NCI-H1417 treated with DMSO at 0.1 percent for 48 hours (cell line): ENCODE results near the gene FBL.
"Not testable (repeated sequence)": the region's sequence is repeated elsewhere in the genome, so short reads cannot be mapped to it uniquely, and the experiment has no call there.

Experiments used
- DNase-seq: peaks from one replicate; lab custom pipeline; 2025; lab: John Stamatoyannopoulos, UW

Gene FBL

DNA sequence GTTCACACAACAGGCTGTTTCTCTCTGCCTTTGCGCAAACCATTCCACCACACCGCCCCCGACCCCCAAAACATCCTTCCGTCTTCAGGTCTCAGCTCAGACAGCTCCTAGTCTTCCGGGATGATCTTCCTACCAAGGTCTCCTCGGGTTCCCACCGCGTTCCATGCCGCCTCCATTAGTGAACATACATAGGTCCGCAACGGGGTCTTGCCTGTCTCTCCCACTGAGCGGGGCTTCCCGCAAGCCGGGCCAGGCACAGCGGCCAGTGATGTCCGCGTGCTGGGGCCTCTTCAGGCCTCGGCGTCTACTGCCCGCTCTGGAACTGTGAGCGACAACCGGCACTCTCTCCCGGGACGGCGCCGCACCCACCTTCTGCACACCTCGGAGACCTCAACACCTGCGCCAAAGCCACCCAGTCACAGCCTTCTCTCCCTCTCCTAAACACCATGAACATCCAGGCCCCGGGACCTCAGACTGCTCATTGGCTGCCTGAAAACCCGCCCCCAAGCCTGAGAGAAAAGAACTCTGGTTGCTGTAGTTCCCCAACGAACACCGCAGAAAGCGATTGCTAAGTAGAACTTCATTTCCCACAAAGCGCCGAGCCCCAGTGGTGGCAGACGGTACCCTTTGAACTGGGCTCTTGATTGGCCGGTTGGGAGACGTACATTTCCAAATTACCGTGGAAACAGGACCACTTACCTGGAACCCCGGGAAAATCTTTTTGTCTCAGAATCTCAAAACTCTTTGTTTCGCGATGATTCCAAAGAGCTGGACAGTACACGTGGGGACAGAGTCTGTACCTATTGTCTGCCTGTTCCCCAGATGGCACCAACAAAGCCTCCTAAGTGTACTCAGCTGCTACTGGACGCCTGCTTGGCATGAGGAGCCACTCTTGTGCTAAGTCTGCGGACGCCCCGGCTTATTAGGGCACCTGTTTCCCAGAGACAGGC, 21.8 kb downstream of the FBL start:
- peak; percentile 70 for DNase-seq

DNA sequence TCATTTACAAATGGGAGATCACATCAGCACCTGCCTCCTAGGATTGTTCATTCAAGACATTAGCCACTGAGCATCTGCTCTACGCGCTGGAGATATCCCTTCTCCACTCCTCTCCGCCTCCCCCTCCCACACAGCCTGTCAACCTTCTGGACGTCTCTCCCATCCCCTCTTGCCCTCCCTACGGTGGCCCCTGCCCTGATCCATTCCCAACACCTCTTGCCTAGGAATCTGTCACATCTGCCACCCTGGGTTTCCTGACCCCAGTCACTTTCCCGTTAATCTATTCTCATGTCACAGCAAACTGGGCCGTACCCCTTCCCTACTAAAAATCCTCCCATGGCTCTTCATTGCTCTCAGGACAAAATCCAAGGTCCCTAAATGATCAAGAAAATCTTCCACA, 22.5 kb downstream of the FBL start:
- no peak for DNase-seq

DNA sequence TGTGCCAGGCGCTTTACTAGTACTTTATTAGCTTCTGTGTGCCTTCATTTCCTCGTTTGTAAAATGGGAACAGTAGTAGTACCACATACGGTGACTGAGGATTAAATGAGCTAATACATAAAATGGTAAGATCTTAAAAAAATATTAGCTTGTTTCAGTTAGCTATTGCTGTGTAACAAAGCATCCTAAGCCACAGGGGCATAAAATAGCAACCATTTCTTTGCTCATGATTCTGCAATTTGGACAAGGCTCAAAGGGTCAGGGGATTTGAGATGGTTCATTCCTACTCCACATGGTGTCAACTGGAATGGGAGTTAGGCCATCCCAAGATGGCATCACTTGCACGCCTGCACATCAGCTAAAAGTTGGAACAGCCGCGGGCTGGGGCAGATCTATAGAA, 25.5 kb downstream of the FBL start:
- DNase-seq = no peak

DNA sequence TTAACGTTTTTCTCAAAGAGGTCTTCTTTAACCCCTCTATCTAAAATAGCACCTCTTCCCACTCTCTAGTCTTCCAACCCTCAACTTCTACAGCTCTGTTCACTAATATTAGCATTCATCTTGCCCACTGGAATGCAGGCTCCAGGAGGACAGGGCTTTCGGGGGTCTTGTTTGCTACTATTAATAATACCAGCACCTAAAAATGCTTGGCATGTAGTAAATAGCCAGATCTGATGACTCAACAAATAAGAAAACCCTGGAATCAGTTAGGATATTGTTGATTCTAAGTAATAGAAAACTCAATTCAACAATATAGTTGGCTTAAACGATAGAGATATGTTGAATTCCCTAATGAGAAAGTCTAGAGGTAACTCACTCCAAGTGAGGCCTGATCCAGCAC, 26.4 kb downstream of the FBL start:
- no peak for DNase-seq

DNA sequence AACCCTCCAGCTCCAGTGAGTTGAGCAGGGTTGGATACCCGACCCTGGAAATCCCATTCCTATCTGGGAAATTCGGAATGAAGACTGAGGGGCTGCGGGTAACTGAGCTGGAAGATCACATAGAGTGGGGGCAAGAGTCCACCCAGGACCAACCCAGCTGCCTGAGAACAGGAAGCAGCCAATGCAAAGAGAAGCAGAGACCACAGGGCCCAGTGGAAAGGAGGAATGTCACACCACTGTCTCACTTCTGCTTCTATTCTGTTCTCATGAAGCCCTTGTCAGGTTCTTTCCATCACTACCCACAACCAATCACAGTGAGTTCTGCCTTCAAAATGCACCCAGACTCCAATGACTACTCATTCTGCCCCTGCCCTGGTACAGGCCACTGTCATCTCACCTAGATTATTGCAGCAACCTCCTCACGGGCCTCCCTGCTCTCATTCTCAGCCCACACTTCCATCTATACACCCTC, 27.5 kb downstream of the FBL start:
- no peak for DNase-seq

DNA sequence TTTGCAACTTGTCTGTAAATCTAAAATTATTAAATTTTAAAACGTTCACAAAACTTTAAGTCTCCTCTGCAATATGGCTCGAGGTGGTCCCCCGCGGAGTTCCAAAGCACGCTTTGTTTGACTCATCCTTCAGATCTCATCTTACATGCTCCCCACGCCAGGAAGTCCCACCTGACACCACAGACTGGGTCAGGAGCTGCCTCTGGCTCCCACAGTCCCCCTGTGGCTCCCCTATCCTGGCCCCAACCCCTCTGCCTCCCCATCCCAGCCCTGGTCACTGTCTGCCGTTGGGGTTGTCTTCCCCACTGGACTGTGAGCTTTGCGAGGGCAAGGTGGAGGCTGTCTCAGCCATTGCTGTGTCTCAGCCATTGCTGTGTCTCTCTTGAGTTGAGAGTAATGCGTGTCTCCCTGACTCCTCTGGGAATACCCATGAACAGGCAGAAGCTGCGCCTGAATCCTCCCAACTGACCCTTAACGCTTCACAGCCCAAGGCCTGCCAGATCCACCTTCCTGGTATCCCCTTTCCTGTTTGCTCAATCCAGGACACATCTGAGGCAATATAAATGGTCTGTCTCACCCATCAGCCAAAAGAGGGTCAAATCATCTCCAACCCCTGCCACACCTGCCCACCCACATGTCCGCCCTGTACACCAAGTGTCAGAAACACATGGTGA, 28.2 kb downstream of the FBL start:
- DNase-seq = no peak

DNA sequence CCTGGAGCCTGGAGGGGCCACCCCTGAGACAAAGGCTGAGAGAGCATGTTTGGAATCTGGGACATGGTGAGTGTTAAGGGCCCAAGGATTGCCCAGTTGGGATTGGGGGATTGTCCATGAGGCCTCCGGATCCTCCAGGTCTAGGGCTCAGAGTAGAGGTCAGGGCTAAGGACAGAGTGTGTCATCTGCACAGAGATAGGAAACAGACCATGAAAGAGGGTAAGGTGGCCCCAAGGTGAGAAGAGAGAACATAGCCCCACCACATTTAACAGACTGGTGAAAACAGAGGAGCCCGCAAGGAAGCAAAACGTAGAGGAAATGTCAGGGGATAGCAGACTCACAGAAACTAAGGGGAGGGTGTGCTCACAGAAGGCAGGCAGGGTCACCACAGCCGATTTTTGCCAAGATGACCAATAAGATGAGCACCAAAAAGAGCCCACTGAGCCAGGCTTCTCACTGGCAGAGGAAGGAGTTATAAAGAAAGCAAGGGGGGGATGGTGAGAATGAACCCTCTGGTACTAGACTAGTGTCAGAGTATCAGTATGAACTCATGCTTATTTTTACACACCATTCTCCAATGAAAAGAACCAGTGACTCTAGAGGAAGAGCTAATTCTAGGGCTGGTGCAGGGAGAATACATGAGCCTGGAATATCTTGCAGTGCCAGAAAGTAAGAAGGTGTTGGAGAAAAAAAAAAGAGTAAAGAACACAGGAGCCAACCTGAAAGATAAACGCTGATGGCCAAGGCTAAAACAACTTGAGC, 29.7 kb downstream of the FBL start:
- no peak for DNase-seq

DNA sequence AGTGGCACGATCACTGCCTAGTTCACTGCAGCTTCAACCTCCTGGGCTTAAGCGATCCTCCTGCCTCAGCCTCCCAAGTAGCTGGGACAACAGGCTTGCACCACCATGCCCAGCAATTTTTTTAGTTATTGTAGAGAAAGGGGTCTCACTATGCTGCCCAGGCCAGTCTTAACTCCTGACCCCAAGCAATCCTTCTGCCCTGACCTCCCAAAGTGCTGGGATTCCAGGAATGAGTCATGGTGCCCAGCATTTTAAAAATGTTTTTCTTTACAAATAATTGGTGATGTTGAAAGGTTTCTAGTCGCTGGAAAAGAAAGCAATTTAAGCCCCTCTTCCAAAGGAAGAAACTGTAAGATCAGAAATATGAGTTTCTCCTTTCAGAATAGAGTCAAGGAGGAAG, 31.6 kb downstream of the FBL start:
- no peak for DNase-seq

DNA sequence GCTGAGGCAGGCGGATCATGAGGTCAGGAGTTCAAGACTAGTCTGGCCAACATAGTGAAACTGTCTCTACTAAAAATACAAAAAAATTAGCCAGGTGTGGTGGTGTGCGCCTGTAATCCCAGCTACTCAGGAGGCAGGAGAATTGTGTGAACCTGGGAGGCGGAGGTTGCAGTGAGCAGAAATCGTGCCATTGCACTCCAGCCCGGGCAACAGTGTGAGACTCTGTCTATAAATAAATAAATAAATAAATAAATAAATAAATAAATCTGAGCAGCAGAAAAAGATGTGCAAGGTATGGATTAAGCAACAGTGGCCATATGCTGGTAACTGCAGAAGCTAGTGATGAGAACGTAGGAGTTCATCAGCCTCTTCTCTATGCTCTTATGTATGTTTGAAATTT, 32.1 kb downstream of the FBL start:
- not testable (repeated sequence) for DNase-seq

DNA sequence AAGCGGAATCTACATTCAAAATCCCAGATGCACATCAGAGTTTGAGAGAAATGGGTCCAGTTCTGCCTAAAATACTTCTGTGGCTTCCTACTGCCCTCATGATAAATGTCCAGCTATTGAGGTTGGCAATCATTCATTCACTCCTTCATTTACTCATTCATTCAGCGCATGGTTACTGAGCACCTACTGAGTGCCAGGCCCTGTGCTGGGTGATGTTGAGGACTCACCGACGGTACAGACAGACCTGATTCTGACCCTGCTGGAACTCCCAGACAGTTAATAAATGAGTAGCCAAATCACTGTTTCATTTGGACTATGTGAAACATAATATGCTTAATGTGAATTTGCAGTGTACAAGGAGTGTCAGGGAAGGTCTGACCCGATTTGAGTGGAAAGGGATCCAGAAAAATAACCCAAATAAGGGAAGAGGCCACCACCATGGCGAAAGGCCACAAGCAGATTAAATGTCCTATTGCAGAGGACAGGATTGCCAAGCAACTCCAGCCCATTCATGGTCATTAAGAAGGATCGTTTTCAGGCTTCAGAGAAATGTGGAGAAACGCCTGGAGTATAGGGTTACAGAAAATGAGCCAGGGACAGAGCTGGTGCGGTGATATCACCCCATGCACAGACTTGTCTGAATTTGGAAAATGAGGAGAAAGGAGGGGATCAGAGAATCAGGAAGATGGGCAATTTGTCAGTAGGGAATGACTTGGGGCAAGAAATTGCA, 32.8 kb downstream of the FBL start:
- no peak for DNase-seq

DNA sequence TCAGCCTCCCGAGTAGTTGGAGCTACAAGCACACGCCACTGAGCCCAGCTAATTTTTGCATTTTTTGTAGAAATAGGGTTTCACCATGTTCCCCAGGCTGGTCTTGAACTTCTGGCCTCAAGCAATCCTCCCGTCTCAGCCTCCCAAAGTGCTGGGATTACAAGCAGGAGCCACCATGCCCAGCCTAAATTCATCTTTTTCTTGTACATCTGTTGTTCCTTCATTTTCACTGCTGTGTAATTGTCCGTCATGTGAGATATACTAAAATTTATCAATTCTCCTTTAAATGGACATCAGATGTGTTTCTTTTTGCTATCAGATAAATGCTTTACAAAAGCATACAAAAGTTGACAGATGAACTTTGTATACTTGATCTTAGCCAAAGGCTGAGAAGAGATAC, 35.1 kb downstream of the FBL start:
- no peak for DNase-seq

DNA sequence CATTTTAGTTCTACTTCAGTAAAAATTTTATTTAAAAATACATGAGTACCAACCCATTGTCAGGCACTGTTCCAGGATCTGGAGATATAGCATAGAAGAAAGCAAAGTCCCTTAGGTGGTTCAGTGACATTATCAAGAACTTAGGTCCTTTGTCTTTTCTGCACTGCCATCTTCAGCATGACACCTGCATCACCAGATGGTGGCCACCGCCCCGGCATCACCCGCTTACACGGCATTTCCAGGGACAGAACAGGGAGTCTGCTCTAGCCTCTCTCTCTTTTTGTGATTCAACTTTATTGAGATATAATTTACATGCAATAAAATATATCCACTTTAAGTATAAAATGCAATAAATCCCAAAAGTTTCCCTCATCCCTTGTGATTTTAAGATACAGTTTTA, 35.8 kb downstream of the FBL start:
- no peak for DNase-seq

DNA sequence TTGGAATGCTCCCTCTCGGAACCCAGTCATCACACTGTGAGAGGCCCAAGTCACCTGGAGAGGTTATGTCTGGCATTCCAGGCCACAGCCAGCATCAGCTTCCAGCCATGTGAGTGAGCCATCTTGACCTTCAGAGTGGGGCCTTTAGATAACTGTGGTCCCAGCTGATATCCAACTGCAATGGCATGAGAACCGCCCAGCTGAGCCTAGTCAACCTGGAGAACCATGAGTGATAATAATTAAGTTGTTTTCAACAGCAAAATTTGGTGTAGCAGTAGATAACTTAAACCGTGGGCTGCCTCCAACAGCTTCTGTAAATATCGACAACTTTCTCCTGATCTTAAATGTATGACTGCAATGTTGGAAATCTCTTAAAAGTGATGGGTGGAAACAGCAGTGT, 36.8 kb downstream of the FBL start:
- no peak for DNase-seq

DNA sequence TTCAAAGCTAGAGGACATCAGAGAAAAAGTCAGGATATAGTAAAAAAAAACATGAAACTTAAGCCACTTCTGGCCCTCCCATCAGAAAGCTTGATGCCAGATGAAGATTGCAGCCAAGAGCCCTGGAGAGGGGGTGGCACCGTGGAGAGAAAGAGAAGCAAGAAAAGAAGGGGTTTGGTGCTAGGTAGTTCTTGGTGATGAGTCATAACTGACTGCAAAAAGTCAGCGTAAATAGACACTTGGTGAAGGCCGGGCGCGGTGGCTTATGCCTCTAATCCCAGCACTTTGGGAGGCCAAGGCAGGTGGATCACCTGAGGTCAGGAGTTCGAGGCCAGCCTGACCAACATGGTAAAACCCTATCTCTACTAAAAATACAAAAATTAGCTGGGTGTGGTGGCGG, 37.5 kb downstream of the FBL start:
- DNase-seq = not testable (repeated sequence)

DNA sequence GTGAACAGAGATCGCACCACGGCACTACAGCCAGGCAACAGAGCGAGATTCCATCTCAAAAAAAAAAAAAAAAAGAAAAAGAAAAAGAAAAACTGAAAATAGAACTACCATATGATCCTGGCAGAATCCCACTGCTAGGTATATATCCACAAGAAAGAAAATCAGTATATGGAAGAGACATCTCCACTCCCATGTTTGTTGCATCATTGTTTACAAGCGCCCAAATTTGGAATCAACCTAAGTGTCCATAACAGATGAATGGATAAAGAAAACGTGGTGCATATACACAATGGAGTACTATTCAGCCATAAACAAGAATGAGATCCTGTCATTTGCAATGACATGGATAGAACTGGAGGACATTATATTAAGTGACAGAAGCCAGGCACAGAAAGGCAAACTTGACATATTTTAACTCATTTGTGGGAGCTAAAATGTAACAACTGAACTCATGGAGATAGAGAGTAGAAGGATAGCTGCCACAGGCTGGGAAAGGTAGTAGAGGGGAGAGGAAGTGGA, 38.3 kb downstream of the FBL start:
- DNase-seq = no peak

DNA sequence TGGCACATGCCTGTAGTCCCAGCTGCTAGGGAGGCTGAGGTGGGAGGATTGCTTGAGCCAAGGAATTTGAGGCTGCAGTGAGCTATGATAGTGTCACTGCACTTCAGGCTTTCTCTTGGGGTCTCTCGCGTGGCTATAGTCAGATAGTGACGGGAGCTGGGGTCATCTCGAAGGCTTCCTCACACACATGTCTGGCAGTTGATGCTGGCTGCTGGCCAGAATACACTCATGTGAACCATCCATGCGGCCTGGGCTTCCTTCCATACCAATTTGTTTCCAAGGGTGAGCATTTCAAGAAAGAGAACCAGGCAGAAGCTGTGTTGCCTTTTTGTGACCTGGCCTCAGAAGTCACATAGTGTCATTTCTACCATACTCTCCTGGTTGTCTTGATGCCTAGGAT, 41.1 kb downstream of the FBL start:
- DNase-seq = no peak

DNA sequence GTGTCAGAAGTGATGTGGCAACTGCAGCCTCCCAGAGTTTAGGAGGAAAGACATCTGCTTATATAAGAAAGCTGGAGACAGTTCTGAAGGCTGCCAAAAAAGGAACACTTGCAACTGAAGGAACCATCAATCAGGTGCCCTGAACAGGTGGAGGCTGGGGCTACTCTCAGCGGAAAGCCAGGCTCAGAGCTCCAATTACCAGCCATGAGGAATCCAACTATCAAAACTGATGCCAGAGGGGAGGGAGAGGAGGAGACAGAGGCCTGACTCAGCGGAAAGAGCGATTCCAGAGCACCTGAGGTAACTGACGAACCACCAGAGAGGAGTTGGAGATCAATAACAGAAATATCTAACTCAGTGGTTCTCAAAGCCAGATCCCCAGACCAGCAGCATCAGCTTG, 43.2 kb downstream of the FBL start:
- DNase-seq = no peak

DNA sequence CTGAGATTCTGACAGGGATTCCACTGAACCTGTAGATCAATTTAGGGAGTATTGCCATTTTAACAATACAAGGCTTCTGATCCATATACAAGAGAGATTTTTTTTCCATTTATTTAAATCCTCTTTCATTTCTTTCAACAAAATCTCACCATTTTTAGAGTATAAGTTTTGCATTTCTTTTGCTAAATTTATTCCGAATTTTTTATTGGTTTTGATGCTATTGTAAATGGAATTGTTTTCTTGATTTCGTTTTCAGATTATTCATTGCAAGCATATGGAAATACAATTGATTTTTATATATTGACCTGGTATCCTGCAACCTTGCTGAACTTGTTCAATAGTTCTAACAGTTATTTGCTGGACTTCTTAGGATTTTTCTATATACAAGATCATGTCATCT, 49.1 kb downstream of the FBL start:
- no peak for DNase-seq

DNA sequence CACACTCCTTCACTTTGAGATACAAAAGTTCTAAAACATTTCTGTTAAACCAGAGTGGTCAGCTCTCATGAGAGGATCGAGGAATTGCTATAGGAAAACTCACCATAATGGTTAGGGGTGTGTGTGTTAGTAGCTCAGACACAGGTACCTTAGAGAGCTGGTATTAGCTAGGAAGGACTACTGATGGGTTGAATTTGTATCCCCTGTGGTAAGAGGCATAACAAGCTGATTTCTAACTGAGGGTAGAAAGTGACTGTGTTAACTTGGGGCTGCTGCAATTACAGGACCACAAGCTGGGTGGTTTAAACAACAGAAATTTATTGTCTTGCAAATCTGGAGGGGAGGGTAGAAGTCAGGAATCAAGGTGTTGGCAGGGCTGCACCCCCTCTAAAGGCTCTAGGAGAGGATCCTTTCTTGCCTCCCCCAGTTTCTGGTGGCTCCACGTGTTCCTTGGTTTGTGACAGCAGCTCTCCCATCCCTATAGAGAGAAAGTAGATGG, 50.1 kb downstream of the FBL start:
- no peak for DNase-seq

DNA sequence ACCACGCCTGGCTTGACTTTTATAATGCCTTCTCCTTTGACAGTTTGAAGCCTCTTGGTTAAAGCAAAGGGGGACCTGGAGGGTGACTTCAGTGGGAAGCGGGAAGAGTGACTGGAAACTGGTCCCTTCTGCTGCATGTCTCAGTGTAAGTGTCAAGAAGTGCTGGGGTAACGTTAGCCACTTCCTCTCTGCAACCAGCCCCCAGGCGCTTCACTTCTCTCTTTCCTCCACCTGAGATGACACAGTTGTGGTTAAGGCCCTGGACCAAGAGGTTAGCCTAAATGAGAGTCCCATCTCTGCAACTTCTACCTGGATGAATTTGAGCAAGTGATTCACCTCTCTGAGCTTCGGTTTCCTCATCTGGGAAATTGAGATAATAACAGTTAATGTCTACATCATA, 51.2 kb downstream of the FBL start:
- no peak for DNase-seq

DNA sequence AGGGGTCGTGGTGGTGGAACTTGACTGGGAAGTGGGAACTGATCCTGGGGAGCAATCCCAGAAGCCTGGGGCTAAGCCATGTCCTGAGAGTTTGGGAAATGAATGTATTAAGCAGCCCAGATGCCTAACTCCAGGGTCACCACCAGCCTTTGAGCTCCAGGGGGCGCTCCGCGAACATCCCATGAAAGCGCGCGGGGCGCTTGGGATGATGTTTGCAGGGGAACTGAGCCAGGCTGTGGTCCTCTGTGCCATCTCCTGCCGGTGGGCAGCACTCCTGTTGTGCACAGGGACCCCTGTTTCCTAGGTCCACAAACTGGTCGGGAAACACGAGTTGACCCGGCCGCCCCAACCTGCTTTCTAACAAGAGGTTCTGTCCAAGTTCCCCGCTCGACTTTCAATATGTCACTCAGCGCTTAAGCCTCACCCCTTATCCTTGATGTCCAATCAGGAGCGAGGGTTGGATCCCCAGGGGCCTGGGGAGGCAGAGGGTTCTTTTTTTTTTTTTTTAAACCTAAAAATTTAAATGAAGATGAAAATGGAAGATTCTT, 53.1 kb downstream of the FBL start:
- no peak for DNase-seq
